ENCODE data around the gene OGG1. TPM values are rescaled to one million over a fixed set of nuclear protein-coding genes. Genes with fewer than 3 reads are reported as not detected.

OGG1 gene
- total and polyA plus RNA-seq, 9 of the 15 experiments (the other 6 are each of a cell fraction or from before 2014, with no cell fraction given): 6.6 to 33.0 (median 24.4) TPM

- peak; percentile 62; the same call in 1 of the 2 replicates for TF ChIP-seq ZNF280B (CRISPR knock-in tag; IDR thresholded peaks at IDR 0.05)
- TF ChIP-seq GABPB2 (CRISPR knock-in tag; conservative IDR thresholded peaks at IDR 0.05): no peak
- peak in 1 of 3 experiments; percentile 27 for TF ChIP-seq YY1 (IDR thresholded peaks at IDR 0.05; ENCODE audit: borderline replicate concordance in 1 of 3, control insufficient read depth in 1 of 3, extremely low read depth in 1 of 3, insufficient read depth in 3 of 3, insufficient read length in 1 of 3, insufficient replicate concordance in 2 of 3, low read depth in 1 of 3, low read length in 2 of 3)
- TF ChIP-seq SMAD3 (CRISPR knock-in tag; conservative IDR thresholded peaks at IDR 0.05): no peak
- no peak for TF ChIP-seq ZNF212 (CRISPR knock-in tag; IDR thresholded peaks at IDR 0.05)
- TF ChIP-seq CHCHD3 (CRISPR knock-in tag; IDR thresholded peaks at IDR 0.05): 0 out of 2 replicates have a peak, but pooled peaks have one; percentile 26
- peak in 1 of 2 experiments; percentile 68; a peak in 1 of 4 replicates for TF ChIP-seq ARNT (IDR thresholded peaks at IDR 0.05)
- no peak for TF ChIP-seq ID3 (CRISPR knock-in tag; IDR thresholded peaks at IDR 0.05)
- 0 out of 2 replicates have a peak, but pooled peaks have one; percentile 54 for TF ChIP-seq ID3 (tag; IDR thresholded peaks at IDR 0.05)
- TF ChIP-seq ZNF518B (CRISPR knock-in tag; IDR thresholded peaks at IDR 0.05): 0 out of 2 replicates have a peak, but pooled peaks have one; percentile 46
- TF ChIP-seq ZNF668 (CRISPR knock-in tag; IDR thresholded peaks at IDR 0.05): 0 out of 2 replicates have a peak, but pooled peaks have one; percentile 24
- TF ChIP-seq ELF4 (CRISPR knock-in tag; IDR thresholded peaks at IDR 0.05): 0 out of 2 replicates have a peak, but pooled peaks have one; percentile 12
- peak in 1 of 2 experiments; percentile 64; a peak in 2 of 4 replicates for TF ChIP-seq RCOR1 (IDR thresholded peaks at IDR 0.05; ENCODE audit: borderline replicate concordance in 1 of 2, low read depth in 2 of 2, low read length in 2 of 2)
- TF ChIP-seq DNMT1 (IDR thresholded peaks at IDR 0.05): 0 out of 2 replicates have a peak, but pooled peaks have one; percentile 47
- TF ChIP-seq BRD4 (IDR thresholded peaks at IDR 0.05): peak; percentile 98
- no peak for TF ChIP-seq NFE2 (IDR thresholded peaks at IDR 0.05; ENCODE audit: low read depth)
- TF ChIP-seq KLF13 (tag; IDR thresholded peaks at IDR 0.05; ENCODE audit: borderline replicate concordance, low read depth): no peak; the same call in 1 of the 2 replicates
- TF ChIP-seq GABPA (tag; conservative IDR thresholded peaks at IDR 0.05; ENCODE audit: low read depth): no peak
- TF ChIP-seq CHD4 (IDR thresholded peaks at IDR 0.05; ENCODE audit: insufficient read depth, insufficient replicate concordance, low read depth, low read length, poor library complexity, severe bottlenecking): peak; percentile 97
- TF ChIP-seq ARID1B (IDR thresholded peaks at IDR 0.05): peak; percentile 39; the same call in 1 of the 2 replicates
Observed at GRCh38 chr3:9791790-9792404, 42.1 kb downstream of the OGG1 start (continued).
